ENCODE results near the gene SMIM22.

- TF ChIP-seq CTCF (IDR thresholded peaks at IDR 0.05; ENCODE audit: insufficient read depth, low read depth, low read length) = no peak
- no peak for TF ChIP-seq EZH2 (IDR thresholded peaks at IDR 0.05; ENCODE audit: insufficient read depth, low read length)
Observed at GRCh38 chr16:4811773-4812172, 16.6 kb downstream of the SMIM22 start.
